Measurements from ENCODE around the gene SLAMF7.

The SLAMF7 gene

DNA sequence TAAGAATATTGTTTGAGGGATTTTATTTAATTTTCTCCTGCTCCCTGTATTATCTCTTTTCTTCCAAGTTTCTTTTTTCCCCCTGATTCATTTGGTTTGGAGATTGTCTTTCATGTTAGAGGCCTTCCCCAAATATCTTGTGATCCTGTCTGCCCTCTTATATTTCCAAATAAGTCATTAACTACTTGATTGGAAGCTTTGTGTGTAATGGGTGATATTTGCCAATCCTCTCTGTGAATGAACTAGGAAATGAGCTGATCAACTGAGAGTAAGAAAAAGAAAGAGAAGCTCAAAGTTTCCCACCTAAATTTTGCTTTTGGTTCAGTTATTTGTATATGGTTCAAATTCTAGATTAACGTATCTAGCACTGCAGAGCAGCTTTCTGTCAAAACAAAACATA lies 33.3 kb downstream of the SLAMF7 start:
- DNase-seq (ENCODE audit: low read depth) = no peak
- H3K4me3 ChIP-seq (ENCODE audit: low read length) = no peak overlapping the region
- TF ChIP-seq, protein P1, sequence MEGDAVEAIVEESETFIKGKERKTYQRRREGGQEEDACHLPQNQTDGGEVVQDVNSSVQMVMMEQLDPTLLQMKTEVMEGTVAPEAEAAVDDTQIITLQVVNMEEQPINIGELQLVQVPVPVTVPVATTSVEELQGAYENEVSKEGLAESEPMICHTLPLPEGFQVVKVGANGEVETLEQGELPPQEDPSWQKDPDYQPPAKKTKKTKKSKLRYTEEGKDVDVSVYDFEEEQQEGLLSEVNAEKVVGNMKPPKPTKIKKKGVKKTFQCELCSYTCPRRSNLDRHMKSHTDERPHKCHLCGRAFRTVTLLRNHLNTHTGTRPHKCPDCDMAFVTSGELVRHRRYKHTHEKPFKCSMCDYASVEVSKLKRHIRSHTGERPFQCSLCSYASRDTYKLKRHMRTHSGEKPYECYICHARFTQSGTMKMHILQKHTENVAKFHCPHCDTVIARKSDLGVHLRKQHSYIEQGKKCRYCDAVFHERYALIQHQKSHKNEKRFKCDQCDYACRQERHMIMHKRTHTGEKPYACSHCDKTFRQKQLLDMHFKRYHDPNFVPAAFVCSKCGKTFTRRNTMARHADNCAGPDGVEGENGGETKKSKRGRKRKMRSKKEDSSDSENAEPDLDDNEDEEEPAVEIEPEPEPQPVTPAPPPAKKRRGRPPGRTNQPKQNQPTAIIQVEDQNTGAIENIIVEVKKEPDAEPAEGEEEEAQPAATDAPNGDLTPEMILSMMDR (conservative IDR thresholded peaks at IDR 0.05; ENCODE audit: low read depth, low read length) = no peak

DNA sequence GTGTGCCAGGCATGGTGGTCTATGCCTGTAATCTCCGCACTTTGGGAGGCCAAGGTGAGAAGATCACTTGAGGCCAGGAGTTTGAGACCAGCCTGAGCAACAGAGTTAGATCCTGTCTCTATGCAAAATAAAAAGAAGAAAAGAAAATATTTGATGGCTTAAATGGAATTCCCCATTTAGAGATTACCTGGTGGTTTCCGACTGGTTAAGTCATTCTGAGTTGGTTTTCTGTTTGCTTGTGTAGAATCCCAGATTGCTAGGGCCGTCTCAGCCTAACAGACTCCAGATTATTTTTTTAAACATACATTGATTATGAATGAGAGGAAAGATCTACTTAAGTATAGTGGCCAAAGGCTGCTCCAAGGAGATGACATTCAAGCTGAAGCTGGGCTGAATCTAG lies 34.0 kb downstream of the SLAMF7 start:
- H3K4me3 ChIP-seq (ENCODE audit: low read length) = no peak overlapping the region
- TF ChIP-seq, protein P1 (conservative IDR thresholded peaks at IDR 0.05; ENCODE audit: low read depth, low read length) = no peak
- no peak for DNase-seq (ENCODE audit: low read depth)

GRCh38 chr1:160774886-160775719 lies 36.1 kb downstream of the SLAMF7 start:
- DNase-seq (ENCODE audit: low read depth) = no peak
- TF ChIP-seq, protein P1 (conservative IDR thresholded peaks at IDR 0.05; ENCODE audit: low read depth, low read length) = no peak
- no peak overlapping the region for H3K4me3 ChIP-seq (ENCODE audit: low read length)

DNA sequence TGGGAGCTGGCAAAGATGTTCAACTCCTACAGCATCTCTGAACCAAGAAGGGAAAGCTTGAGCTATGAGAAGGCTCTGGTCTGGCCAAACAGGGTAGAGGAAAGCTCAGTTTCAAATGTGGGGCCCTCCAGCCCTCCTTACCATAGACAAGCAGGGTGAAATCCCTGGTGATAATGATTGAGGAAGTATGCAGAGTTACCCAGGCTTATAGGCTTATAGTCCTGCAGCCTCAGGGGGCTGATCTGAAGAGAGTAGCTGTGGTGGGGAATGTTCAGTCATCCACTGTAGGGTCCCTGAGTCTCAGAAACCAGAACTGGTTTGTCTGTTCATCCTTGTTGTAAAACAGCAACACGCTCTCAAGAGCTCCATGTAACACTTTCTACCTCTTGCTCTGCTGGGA lies 37.1 kb downstream of the SLAMF7 start:
- DNase-seq (ENCODE audit: low read depth) = no peak
- no peak overlapping the region for H3K4me3 ChIP-seq (ENCODE audit: low read length)
- TF ChIP-seq, protein P1 (conservative IDR thresholded peaks at IDR 0.05; ENCODE audit: low read depth, low read length) = no peak

DNA sequence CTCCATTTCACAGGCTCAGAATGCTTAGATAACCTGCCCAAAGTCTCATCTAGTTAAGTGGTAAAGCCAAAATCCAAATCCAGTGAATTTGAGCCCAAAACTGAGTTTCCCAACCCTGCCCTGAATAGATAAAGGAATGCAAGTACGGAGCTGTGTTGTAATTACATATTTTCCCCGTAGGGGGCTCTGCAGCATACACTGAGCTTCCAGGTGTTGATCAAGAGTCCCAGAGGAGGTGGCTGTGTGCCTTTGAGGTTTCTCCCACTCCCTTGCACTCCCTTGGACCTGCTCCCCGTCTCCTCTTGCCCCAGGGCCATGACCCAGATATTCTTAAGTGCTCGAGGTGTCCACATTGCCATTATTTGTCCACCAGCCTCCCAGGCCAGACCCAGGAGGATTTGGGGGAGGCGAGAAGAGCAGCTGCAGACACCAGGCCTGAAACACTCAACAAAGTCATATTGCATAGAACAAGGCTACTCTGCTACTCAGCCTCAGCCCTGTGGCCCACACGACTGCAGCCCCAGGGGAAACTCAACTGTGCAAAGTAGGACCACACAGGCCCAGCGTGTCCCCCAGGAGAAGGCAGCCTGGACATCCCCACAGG lies 38.5 kb downstream of the SLAMF7 start:
- no peak for DNase-seq (ENCODE audit: low read depth)

DNA sequence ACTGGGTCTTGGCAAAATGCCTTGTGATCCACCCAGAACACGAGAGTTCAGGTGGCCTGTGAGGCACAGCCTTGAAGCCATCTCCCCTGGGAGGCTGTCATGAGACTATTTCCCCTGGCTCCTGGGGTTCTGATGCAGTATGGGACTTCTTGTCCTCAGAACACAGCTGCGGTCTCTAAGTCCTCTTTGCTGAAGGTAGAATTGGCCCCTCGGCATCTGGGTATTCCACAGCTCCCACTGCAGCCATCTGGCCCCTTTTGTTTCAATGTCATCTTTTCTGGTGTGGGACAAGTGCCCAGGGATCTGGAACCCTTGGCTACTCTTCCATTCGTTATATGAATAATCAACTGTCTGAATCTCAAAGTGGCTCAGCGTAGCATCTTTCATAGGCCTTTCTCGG lies 39.9 kb downstream of the SLAMF7 start:
- TF ChIP-seq, protein P1 (conservative IDR thresholded peaks at IDR 0.05; ENCODE audit: low read depth, low read length) = no peak
- no peak overlapping the region for H3K4me3 ChIP-seq (ENCODE audit: low read length)
- no peak for DNase-seq (ENCODE audit: low read depth)

More for the DNA sequence above, 38.5 kb downstream of the SLAMF7 start:
- TF ChIP-seq, protein P1 (conservative IDR thresholded peaks at IDR 0.05; ENCODE audit: low read depth, low read length) = peak; percentile 54
- H3K4me3 ChIP-seq (ENCODE audit: low read length) = no peak overlapping the region
